Left ventricle myocardium inferior (tissue), 1 donor: ENCODE results near the gene TRMT5. TPM values are rescaled to one million over a fixed set of nuclear protein-coding genes. Genes with fewer than 3 reads are reported as not detected.

Experiments used
- DNase-seq: peaks from one replicate; pipeline ENCODE4 v3.0.0-alpha.2; 2020
- H3K27ac ChIP-seq: fragments of 200-600 bp; replicated peaks from 2 replicates; pipeline ENCODE4 v1.8.0; 2021
- H3K27me3 ChIP-seq: fragments of 200-600 bp; 2 replicates; pipeline ENCODE4 v1.8.0; 2021; ENCODE audit warnings: low read depth
- H3K36me3 ChIP-seq: fragments of 200-600 bp; 2 replicates; pipeline ENCODE4 v1.8.0; 2021
- H3K4me1 ChIP-seq: fragments of 200-600 bp; 2 replicates; pipeline ENCODE4 v1.8.0; 2021
- H3K4me3 ChIP-seq: fragments of 200-600 bp; 2 replicates; pipeline ENCODE4 v1.8.0; 2021; ENCODE audit warnings: mild to moderate bottlenecking, moderate library complexity
- H3K9me3 ChIP-seq: fragments of 200-600 bp; replicated peaks from 2 replicates; pipeline ENCODE4 v1.8.0; 2021
- CTCF ChIP-seq: fragments of 200-600 bp; IDR thresholded peaks from 2 replicates; pipeline ENCODE4 v1.8.0; 2021; ENCODE audit warnings: antibody characterized with exemption, mild to moderate bottlenecking, borderline replicate concordance
- intact Hi-C: fragments of 100-400 bp; cut with micrococcal nuclease; formaldehyde crosslinking; loops from one replicate; pipeline ENCODE4 v1.11.0; 2022
- total RNA-seq: library from RNA; stranded (reverse); fragmentation: NEBNext Ultra II Directional; extraction: Animal tissue kit (Norgen Biotek cat#: 25700); gene quantifications from one replicate; pipeline ENCODE4 v1.2.1, GENCODE V29; 2021
- donor health status: DM: no; HTN: yes; CAD: no; lungs with severe emphysema.

Gene TRMT5
- total RNA-seq, 1 donor from 2014 or later = 6.7 TPM

DNA sequence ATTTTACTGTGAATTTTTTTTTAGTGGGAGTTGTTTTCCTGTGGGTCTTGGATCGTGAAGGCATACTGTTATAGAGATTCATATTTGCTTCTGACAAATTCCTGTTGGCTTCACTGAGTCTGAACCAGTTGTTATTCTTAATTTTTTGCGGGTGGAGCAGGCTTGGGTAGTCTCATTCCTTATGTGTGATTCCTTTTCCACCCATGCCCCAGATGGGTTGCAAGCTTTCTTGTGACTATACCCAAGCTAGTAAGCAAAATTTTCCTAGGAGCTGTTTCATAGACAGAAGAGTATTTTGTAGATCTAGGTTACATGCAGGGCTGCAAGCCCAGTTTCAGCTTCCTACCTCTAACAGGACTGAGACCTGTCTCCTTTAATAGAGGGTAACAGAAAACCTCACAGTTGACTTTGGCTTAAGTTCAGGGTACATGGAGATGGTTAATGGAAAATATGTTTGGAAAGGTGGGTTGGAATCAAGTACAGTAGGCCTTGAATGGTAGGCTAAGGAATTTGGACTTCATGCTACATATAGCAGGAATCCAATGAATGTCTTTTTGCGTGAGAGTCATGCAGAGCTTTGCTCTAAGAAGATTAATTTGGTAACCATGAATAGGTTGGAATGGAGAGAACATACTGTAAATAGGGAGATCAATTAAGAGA, 29.0 kb downstream of the TRMT5 start:
- peaks cover 7% of the 10 kb centered on the region for H3K4me1 ChIP-seq
- H3K36me3 ChIP-seq = peaks cover 4% of the 10 kb centered on the region
- peak overlapping the region; percentile 53 for H3K27ac ChIP-seq
- DNase-seq = no peak
- TF ChIP-seq CTCF = no peak
- H3K27me3 ChIP-seq = no peaks in the 10 kb centered on the region
- H3K4me3 ChIP-seq = no peak overlapping the region
- peaks cover 39% of the 10 kb centered on the region for H3K9me3 ChIP-seq
- intact Hi-C loops = no loop called here

DNA sequence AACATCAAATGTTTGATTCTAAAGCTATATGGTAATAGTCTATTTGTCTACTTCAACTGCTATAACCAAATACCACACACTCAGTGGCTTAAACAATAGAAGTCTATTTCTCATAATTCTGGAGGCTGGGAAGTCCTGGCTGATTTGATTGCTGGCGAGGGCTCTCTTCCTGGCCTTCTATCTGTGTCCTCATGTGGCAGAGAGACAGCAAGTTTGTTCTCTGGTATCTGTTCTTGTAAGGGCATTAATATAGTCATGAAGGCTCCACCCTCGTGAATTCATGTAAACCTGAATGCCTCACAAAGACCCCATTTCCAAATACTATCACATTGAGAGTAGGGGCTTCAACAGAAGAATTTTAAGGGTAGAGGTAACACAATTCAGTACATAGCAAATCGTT, 34.1 kb downstream of the TRMT5 start:
- H3K36me3 ChIP-seq = no peaks in the 10 kb centered on the region
- intact Hi-C loops = no loop called here
- TF ChIP-seq CTCF = no peak
- H3K4me3 ChIP-seq = no peak overlapping the region
- no peaks in the 10 kb centered on the region for H3K27me3 ChIP-seq
- DNase-seq = no peak
- H3K9me3 ChIP-seq = no peaks in the 10 kb centered on the region
- no peak overlapping the region for H3K27ac ChIP-seq
- peaks cover 26% of the 10 kb centered on the region for H3K4me1 ChIP-seq

GRCh38 chr14:60945984-60946383, 34.9 kb downstream of the TRMT5 start:
- Histone ChIP-seq H3K9me3 (no peaks in the 10 kb centered on the region), H3K4me3 (no peak overlapping the region), H3K36me3 (no peaks in the 10 kb centered on the region), H3K27ac (no peak overlapping the region), H3K4me1 (peaks cover 22% of the 10 kb centered on the region), H3K27me3 (no peaks in the 10 kb centered on the region)
- TF ChIP-seq CTCF = no peak
- no peak for DNase-seq
- intact Hi-C loops = no loop called here

DNA sequence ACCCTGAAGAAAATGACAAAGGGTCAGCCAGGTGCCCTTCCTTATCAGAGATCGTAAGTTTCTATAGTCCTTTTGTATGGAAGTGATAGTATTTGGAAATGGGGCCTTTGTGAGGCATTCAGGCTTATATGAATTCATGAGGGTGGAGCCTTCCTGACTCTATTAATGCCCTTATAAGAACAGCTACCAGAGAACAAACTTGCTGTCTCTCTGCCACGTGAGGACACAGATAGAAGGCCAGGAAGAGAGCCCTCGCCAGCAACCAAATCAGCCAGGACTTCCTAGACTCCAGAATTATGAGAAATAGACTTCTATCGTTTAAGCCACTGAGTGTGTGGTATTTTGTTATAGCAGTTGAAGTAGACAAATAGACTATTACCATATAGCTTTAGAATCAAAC, 36.7 kb downstream of the TRMT5 start:
- Histone ChIP-seq H3K4me3 (no peak overlapping the region), H3K27ac (peak overlapping the region; percentile 31), H3K36me3 (no peaks in the 10 kb centered on the region), H3K4me1 (peaks cover 22% of the 10 kb centered on the region), H3K9me3 (no peaks in the 10 kb centered on the region), H3K27me3 (no peaks in the 10 kb centered on the region)
- intact Hi-C loops = no loop called here
- DNase-seq = no peak
- no peak for TF ChIP-seq CTCF

GRCh38 chr14:60943637-60944032, 37.2 kb downstream of the TRMT5 start:
- no peak for TF ChIP-seq CTCF
- intact Hi-C loops = no loop called here
- H3K36me3 ChIP-seq = no peaks in the 10 kb centered on the region
- H3K9me3 ChIP-seq = no peaks in the 10 kb centered on the region
- DNase-seq = no peak
- no peaks in the 10 kb centered on the region for H3K27me3 ChIP-seq
- H3K4me1 ChIP-seq = peaks cover 22% of the 10 kb centered on the region
- peak overlapping the region; percentile 31 for H3K27ac ChIP-seq
- no peak overlapping the region for H3K4me3 ChIP-seq
